Measurements from ENCODE around the gene HDAC8. TPM values are rescaled to one million over a fixed set of nuclear protein-coding genes. Genes with fewer than 3 reads are reported as not detected.

The HDAC8 gene
- total RNA-seq, 1 experiment from 2014 or later: 21.4 TPM

DNA sequence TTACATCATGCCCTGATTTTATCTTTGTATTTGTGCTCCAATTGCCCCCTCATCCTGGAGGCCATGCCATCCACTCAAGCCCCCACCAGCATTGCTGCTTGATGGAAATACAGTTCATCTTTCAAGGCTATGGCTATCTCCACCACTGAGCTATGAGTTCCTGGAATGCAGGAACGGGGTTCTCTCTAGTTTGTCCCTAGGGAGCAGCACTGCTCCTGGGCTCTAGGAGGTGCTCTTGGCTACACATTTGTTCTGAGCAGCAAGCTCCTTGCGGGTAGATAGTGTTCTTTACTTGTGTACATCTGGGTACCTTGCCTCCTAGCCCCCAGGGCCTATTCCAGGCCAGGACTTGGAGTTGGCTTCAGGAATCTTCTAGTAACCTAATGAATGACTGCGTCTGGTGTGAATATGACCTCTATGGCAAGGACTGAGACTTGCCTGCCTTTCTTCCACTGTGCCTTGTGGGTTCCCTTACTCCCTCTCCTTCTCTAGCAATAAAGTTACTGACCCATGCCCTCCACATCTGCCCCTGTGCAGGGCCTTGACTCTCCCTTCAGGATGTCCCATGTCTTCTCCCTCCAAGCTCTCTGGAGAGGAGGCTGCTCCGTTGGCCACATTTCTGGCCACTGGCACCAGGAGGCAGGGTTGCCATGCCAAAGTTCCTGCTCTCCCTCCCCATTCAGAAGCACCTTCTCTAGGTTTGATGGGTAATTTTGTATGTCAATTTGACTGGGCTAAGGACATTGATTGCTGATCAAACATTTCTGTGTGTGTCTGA is 274.5 kb downstream of the HDAC8 start:
- Mint-ChIP-seq H3K9me3 (peaks cover 65 to 77% of the 10 kb centered on the region in 2 experiments), H3K27me3 (ENCODE audit: low read depth) (peaks cover 49% of the 10 kb centered on the region), H3K27ac (no peak overlapping the region), H3K36me3 (ENCODE audit: insufficient read depth in 1 of 3, low read depth in 3 of 3) (peaks cover 0 to 4% (median 4%) of the 10 kb centered on the region in 3 experiments; a peak in 5 of 7 replicates), H3K4me3 (no peak overlapping the region; a peak in 1 of 5 replicates), H3K4me1 (no peaks in the 10 kb centered on the region)
- no peak overlapping the region for H3T11ph ChIP-seq (ENCODE audit: low read length)
- no peak overlapping the region for H2AFZ ChIP-seq (ENCODE audit: low read length)
- TF ChIP-seq, protein P1, sequence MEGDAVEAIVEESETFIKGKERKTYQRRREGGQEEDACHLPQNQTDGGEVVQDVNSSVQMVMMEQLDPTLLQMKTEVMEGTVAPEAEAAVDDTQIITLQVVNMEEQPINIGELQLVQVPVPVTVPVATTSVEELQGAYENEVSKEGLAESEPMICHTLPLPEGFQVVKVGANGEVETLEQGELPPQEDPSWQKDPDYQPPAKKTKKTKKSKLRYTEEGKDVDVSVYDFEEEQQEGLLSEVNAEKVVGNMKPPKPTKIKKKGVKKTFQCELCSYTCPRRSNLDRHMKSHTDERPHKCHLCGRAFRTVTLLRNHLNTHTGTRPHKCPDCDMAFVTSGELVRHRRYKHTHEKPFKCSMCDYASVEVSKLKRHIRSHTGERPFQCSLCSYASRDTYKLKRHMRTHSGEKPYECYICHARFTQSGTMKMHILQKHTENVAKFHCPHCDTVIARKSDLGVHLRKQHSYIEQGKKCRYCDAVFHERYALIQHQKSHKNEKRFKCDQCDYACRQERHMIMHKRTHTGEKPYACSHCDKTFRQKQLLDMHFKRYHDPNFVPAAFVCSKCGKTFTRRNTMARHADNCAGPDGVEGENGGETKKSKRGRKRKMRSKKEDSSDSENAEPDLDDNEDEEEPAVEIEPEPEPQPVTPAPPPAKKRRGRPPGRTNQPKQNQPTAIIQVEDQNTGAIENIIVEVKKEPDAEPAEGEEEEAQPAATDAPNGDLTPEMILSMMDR (conservative IDR thresholded peaks at IDR 0.05): peak; percentile 69
- no peak overlapping the region for H2BK120ac ChIP-seq (ENCODE audit: low read depth, low read length, poor library complexity, severe bottlenecking)
- H4K91ac ChIP-seq (ENCODE audit: insufficient read length, low read depth, low read length): no peak overlapping the region
- H3K9me3 ChIP-seq (ENCODE audit: control insufficient read depth, low read depth, low read length): peaks cover 13% of the 10 kb centered on the region
- no peak overlapping the region for H4K8ac ChIP-seq (replicated peaks; ENCODE audit: insufficient read length, low read depth, low read length)
- H3K27ac ChIP-seq (ENCODE audit: insufficient read length, low read depth, low read length): no peak overlapping the region
- H2BK12ac ChIP-seq (ENCODE audit: insufficient read length, low read depth, low read length): no peak overlapping the region
- peak; percentile 53 for DNase-seq
- H2BK5ac ChIP-seq (ENCODE audit: insufficient read length, low read length): no peak overlapping the region
- no peaks in the 10 kb centered on the region for H3K23me2 ChIP-seq (ENCODE audit: insufficient read length, low read depth, low read length, poor library complexity, severe bottlenecking)
- H3K4me1 ChIP-seq (ENCODE audit: insufficient read depth, low read length): no peaks in the 10 kb centered on the region
- no peaks in the 10 kb centered on the region for H3K79me1 ChIP-seq (ENCODE audit: insufficient read depth, low read depth, low read length, poor library complexity, severe bottlenecking)
- no peak overlapping the region for H2BK15ac ChIP-seq (ENCODE audit: low read depth, low read length)
- peaks cover 8% of the 10 kb centered on the region; the same call in 1 of the 2 replicates for H3K27me3 ChIP-seq (ENCODE audit: insufficient read depth, low read length)
- H3K56ac ChIP-seq (ENCODE audit: insufficient read length, low read depth, low read length): no peak overlapping the region
- H4K20me1 ChIP-seq (ENCODE audit: control insufficient read depth, insufficient read depth, insufficient read length): no peaks in the 10 kb centered on the region
- H3K14ac ChIP-seq (ENCODE audit: insufficient read depth, low read length): no peak overlapping the region
- H4K5ac ChIP-seq (ENCODE audit: insufficient read length, low read depth, low read length): no peak overlapping the region
- no peak overlapping the region for H3K18ac ChIP-seq (ENCODE audit: insufficient read length, low read depth, low read length)
- no peak overlapping the region for H3K23ac ChIP-seq (ENCODE audit: insufficient read length, low read depth, low read length)
- H3K4me2 ChIP-seq (ENCODE audit: insufficient read depth, insufficient read length, low read length): no peak overlapping the region
- H3K79me2 ChIP-seq (ENCODE audit: insufficient read depth, low read length): no peaks in the 10 kb centered on the region
- H2BK20ac ChIP-seq (ENCODE audit: low read depth, low read length, poor library complexity, severe bottlenecking): no peak overlapping the region
- H3K4ac ChIP-seq (ENCODE audit: low read depth, low read length): no peak overlapping the region
- no peak overlapping the region for H2AK5ac ChIP-seq (ENCODE audit: insufficient read length, low read length)
- WGBS (ENCODE audit: extremely low coverage, insufficient read length, low lambda C conversion rate): no CpG with 5 or more reads among the region's 4 CpGs
- no peak overlapping the region for H3K9ac ChIP-seq (ENCODE audit: extremely low read depth, insufficient read length, low read length)
